HEK293T (cell line): ENCODE measurements around the gene GINS2.

Experiments
- CTCF ChIA-PET: fragments of 350-600 bp; formaldehyde crosslinking; extraction: SDS; loops from one replicate; lab custom pipeline; 2021; ENCODE audit warnings: antibody characterized with exemption, inconsistent platforms; lab: Yijun Ruan, JAX
- POLR2A ChIA-PET: fragments of 350-600 bp; formaldehyde crosslinking; extraction: SDS; loops from one replicate; lab custom pipeline; 2020; ENCODE audit warnings: antibody characterized with exemption, inconsistent platforms; lab: Yijun Ruan, JAX
- DNase-seq: peaks from one replicate; pipeline ENCODE4 v3.0.0; 2012; ENCODE audit warnings: mixed read lengths; ENCODE audit errors: extremely low spot score
- BHLHE40 ChIP-seq: fragments of 450-650 bp; IDR thresholded peaks from 2 replicates; pipeline ENCODE4 v1.6.1; 2016; ENCODE audit warnings: mild to moderate bottlenecking, moderate library complexity, borderline replicate concordance
- CTBP1 ChIP-seq: fragments of 450-650 bp; IDR thresholded peaks from 2 replicates; pipeline ENCODE4 v1.6.1; 2016; ENCODE audit warnings: borderline replicate concordance
- ELF4 ChIP-seq: fragments of 450-650 bp; IDR thresholded peaks from 2 replicates; pipeline ENCODE4 v1.6.1; 2017; ENCODE audit warnings: antibody characterized with exemption
- FOXA1 ChIP-seq: fragments of 450-650 bp; IDR thresholded peaks from 2 replicates; pipeline ENCODE4 v1.6.1; 2016; ENCODE audit warnings: mild to moderate bottlenecking
- FOXK2 ChIP-seq: fragments of 450-650 bp; IDR thresholded peaks from 2 replicates; pipeline ENCODE4 v1.6.1; 2016; ENCODE audit warnings: mild to moderate bottlenecking
- HDGF ChIP-seq: fragments of 450-650 bp; IDR thresholded peaks from 2 replicates; pipeline ENCODE4 v1.6.1; 2017; ENCODE audit warnings: antibody characterized with exemption, borderline replicate concordance
- L3MBTL2 ChIP-seq: fragments of 450-650 bp; conservative IDR thresholded peaks from 2 replicates; pipeline ENCODE4 v1.6.1; 2016; ENCODE audit warnings: mild to moderate bottlenecking
- NFRKB ChIP-seq: fragments of 450-650 bp; IDR thresholded peaks from 2 replicates; pipeline ENCODE4 v1.6.1; 2016; ENCODE audit warnings: mild to moderate bottlenecking, moderate library complexity
- PKNOX1 ChIP-seq: fragments of 450-650 bp; IDR thresholded peaks from 2 replicates; pipeline ENCODE4 v1.6.1; 2016
- SP1 ChIP-seq: fragments of 450-650 bp; IDR thresholded peaks from 2 replicates; pipeline ENCODE4 v1.6.1; 2017
- SUZ12 ChIP-seq: fragments of 450-650 bp; IDR thresholded peaks from 2 replicates; pipeline ENCODE4 v1.6.1; 2016; ENCODE audit warnings: mild to moderate bottlenecking

Gene GINS2

GRCh38 chr16:85627526-85628264 lies 61.1 kb downstream of the GINS2 start:
- POLR2A ChIA-PET: no interaction called here
- TF ChIP-seq ELF4 (no peak), HDGF (no peak), SUZ12 (no peak), L3MBTL2 (no peak), FOXK2 (no peak), BHLHE40 (no peak), PKNOX1 (no peak)
- CTCF ChIA-PET: no interaction called here
- no peak for DNase-seq

- DNase-seq: no peak
- CTCF ChIA-PET: interaction anchor here (1.5 kb wide), 1 partner anchor 11 kb away, joined by 19 read pairs; no protein-coding TSS in a partner anchor
- POLR2A ChIA-PET: interaction anchor here (1.9 kb wide), 1 partner anchor 12 kb away, joined by 8 read pairs; no protein-coding TSS in a partner anchor
- TF ChIP-seq L3MBTL2 (no peak), SP1 (no peak), HDGF (no peak), SUZ12 (no peak), FOXA1 (no peak), FOXK2 (no peak), NFRKB (no peak), PKNOX1 (no peak), CTBP1 (no peak)
These were observed 61.7 kb downstream of the GINS2 start for GRCh38 chr16:85627089-85627488.
